ENCODE measurements around the gene IER5.

DNA sequence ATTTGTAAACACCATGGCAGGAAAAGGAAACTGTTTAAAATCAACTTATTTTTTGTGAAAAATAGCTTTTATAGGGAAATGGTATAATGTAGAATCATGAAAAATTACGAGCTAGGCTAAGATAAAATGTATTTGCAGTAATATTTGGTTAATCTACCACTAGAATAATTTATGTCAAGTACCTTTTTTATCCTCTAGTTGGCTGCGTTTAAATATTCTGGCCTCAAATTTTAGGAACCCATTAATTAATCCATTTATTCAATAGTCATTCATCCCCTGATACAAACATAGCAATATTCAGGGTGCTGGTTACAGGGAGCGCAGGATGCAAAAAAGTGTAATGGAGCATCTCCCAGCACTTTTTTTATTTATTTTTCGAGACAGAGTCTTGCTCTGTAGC is 8.6 kb upstream of the IER5 start:
- TF ChIP-seq, protein P1, sequence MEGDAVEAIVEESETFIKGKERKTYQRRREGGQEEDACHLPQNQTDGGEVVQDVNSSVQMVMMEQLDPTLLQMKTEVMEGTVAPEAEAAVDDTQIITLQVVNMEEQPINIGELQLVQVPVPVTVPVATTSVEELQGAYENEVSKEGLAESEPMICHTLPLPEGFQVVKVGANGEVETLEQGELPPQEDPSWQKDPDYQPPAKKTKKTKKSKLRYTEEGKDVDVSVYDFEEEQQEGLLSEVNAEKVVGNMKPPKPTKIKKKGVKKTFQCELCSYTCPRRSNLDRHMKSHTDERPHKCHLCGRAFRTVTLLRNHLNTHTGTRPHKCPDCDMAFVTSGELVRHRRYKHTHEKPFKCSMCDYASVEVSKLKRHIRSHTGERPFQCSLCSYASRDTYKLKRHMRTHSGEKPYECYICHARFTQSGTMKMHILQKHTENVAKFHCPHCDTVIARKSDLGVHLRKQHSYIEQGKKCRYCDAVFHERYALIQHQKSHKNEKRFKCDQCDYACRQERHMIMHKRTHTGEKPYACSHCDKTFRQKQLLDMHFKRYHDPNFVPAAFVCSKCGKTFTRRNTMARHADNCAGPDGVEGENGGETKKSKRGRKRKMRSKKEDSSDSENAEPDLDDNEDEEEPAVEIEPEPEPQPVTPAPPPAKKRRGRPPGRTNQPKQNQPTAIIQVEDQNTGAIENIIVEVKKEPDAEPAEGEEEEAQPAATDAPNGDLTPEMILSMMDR (IDR thresholded peaks at IDR 0.05): no peak
- no peak for TF ChIP-seq EZH2 (IDR thresholded peaks at IDR 0.05; ENCODE audit: borderline replicate concordance, insufficient read depth, low read depth, low read length, poor library complexity, severe bottlenecking)
